Ishikawa (cell line): ENCODE data around the gene OSTC.

Experiments used
- CEBPB ChIP-seq: IDR thresholded peaks from 2 replicates; pipeline ENCODE4 v1.6.1; 2012
- CREB1 ChIP-seq: IDR thresholded peaks from 2 replicates; pipeline ENCODE4 v1.6.1; 2012; ENCODE audit warnings: low read depth
- EGR1 ChIP-seq: IDR thresholded peaks from 2 replicates; pipeline ENCODE4 v1.6.1; 2012
- EP300 ChIP-seq: IDR thresholded peaks from 2 replicates; pipeline ENCODE4 v1.6.1; 2012; ENCODE audit warnings: borderline replicate concordance
- FOXM1 ChIP-seq: IDR thresholded peaks from 2 replicates; pipeline ENCODE4 v1.6.1; 2012; ENCODE audit warnings: low read depth, borderline replicate concordance
- NFIC ChIP-seq: IDR thresholded peaks from 2 replicates; pipeline ENCODE4 v1.6.1; 2012
- RAD21 ChIP-seq: IDR thresholded peaks from 2 replicates; pipeline ENCODE4 v1.6.1; 2012; ENCODE audit warnings: low read depth
- REST ChIP-seq: IDR thresholded peaks from 2 replicates; pipeline ENCODE4 v1.6.1; 2012; ENCODE audit warnings: low read depth, mild to moderate bottlenecking
- TAF1 ChIP-seq: IDR thresholded peaks from 2 replicates; pipeline ENCODE4 v1.6.1; 2012; ENCODE audit warnings: low read depth, mild to moderate bottlenecking
- TCF12 ChIP-seq: IDR thresholded peaks from 2 replicates; pipeline ENCODE4 v1.6.1; 2012; ENCODE audit warnings: low read depth
- TEAD4 ChIP-seq: IDR thresholded peaks from 2 replicates; pipeline ENCODE4 v1.6.1; 2012
- USF1 ChIP-seq: IDR thresholded peaks from 2 replicates; pipeline ENCODE4 v1.6.1; 2012
- YY1 ChIP-seq: IDR thresholded peaks from 2 replicates; pipeline ENCODE4 v1.6.1; 2012; ENCODE audit warnings: low read depth
- ZBTB7A ChIP-seq: IDR thresholded peaks from 2 replicates; pipeline ENCODE4 v1.6.1; 2012; ENCODE audit warnings: low read depth
- TF ChIP-seq, protein P1 (sequence below): IDR thresholded peaks from 2 replicates; pipeline ENCODE4 v1.6.1; 2012

Gene OSTC

GRCh38 chr4:108716340-108716739, 65.9 kb downstream of the OSTC start:
- TF ChIP-seq FOXM1 (no peak), TAF1 (no peak)

- no peak for TF ChIP-seq YY1
- no peak for TF ChIP-seq TEAD4
- TF ChIP-seq CREB1, result no peak
- TF ChIP-seq ZBTB7A, result no peak
- TF ChIP-seq FOXM1, result no peak
- no peak for TF ChIP-seq TAF1
- TF ChIP-seq TCF12, result no peak
- no peak for TF ChIP-seq USF1
- no peak for TF ChIP-seq REST
- TF ChIP-seq, protein P1, sequence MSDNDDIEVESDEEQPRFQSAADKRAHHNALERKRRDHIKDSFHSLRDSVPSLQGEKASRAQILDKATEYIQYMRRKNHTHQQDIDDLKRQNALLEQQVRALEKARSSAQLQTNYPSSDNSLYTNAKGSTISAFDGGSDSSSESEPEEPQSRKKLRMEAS, result no peak
- no peak for TF ChIP-seq EP300
- no peak for TF ChIP-seq CEBPB
- no peak for TF ChIP-seq EGR1
- no peak for TF ChIP-seq NFIC
- no peak for TF ChIP-seq RAD21
Observed at GRCh38 chr4:108717386-108717785, 67.0 kb downstream of the OSTC start.
